HL-60 (cell line): ENCODE data around the gene PAPOLA.

Experiments
- CTCF ChIP-seq: IDR thresholded peaks from one replicate; pipeline ENCODE4 v1.5.1; 2011; ENCODE audit warnings: low read length, control low read depth, inconsistent platforms; ENCODE audit not compliant: insufficient read depth
- POLR2AphosphoS5 ChIP-seq: IDR thresholded peaks from 2 replicates; pipeline ENCODE4 v1.6.1; 2012; ENCODE audit warnings: low read depth

GRCh38 chr14:96501217-96501739 is 904 bp upstream of the PAPOLA start:
- TF ChIP-seq POLR2AphosphoS5 (no peak), CTCF (no peak)
